Urinary bladder (tissue), 4 donors: ENCODE data around the gene LRRC1. TPM values are rescaled to one million over a fixed set of nuclear protein-coding genes. Genes with fewer than 3 reads are reported as not detected.

Experiments used
- DNase-seq: peaks from one replicate; pipeline ENCODE4 v3.0.0-alpha.2; 2015; ENCODE audit errors: extremely low spot score
- H3K27ac ChIP-seq: one replicate; pipeline ENCODE4 v1.5.1; 2013; ENCODE audit warnings: low read depth, mild to moderate bottlenecking, moderate library complexity
- H3K36me3 ChIP-seq: one replicate; pipeline ENCODE4 v1.6.1; 2013; ENCODE audit warnings: mild to moderate bottlenecking, moderate library complexity; ENCODE audit not compliant: insufficient read depth
- H3K4me1 ChIP-seq: one replicate; pipeline ENCODE4 v1.6.1; 2013; ENCODE audit warnings: mild to moderate bottlenecking, moderate library complexity; ENCODE audit not compliant: insufficient read depth
- H3K4me3 ChIP-seq: one replicate; pipeline ENCODE4 v1.5.1; 2013; ENCODE audit warnings: low read depth, low read length
- WGBS: extraction: QIAGEN DNeasy Blood & Tissue Kit; methylation state at CpG from one replicate; pipeline ENCODE4 v1.1.7; 2013; 5-methylcytosine and 5-hydroxymethylcytosine counted together
- polyA plus RNA-seq: library from polyadenylated mRNA; stranded (reverse); fragments of 200-250 nt; gene quantifications from one replicate; pipeline ENCODE4 v1.2.3, GENCODE V29; 2013
- total RNA-seq: library from RNA; depleted of rRNA; stranded (reverse); fragments of >200 nt; gene quantifications from one replicate; pipeline ENCODE4 v1.2.3, GENCODE V29; 2014
- donor health status: healthy with polysubstance abuse.
- donor health status: healthy.

The LRRC1 gene
- total and polyA plus RNA-seq, 2 donors, result 8.3 to 22.7 TPM

DNA sequence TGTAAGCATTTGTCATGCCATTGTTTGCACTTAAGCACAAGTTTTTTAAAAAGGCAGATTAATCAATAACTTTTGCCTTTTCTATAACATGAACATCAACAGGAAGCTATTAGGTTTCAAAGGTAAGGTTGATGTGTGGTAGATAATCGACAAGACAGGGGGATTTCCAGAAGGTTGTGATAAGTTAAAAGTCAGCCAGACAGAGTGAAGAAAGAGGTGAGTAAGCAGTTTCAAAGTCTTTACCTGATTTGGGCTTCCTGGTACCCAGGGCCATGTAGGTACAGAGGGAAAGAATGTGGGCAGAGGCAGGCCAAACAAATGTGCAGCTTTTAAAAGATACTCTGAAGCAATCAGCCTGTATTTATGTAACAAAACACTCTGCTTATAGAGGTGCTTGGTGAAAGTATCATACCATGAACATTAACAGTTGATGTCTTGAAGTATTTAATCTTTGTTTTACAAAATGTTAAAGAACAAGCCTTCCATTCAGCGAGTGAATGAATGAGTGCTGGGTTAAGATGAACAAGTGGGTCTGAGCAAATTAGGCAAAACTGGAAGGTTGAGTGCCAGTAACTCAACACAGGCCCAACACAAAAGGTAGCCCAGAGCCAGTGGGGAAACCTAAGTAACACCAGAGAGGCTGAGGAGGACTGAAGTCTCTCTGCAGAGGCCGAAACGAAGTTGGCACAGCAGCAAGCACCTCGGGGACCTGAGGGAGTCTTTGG, 60.2 kb downstream of the LRRC1 start:
- Histone ChIP-seq H3K4me3 (no peak overlapping the region), H3K27ac (no peak overlapping the region), H3K4me1 (no peaks in the 10 kb centered on the region), H3K36me3 (no peaks in the 10 kb centered on the region)
- DNase-seq, result no peak
- 84% methylated on average over 5 of the region's 5 CpGs for WGBS

DNA sequence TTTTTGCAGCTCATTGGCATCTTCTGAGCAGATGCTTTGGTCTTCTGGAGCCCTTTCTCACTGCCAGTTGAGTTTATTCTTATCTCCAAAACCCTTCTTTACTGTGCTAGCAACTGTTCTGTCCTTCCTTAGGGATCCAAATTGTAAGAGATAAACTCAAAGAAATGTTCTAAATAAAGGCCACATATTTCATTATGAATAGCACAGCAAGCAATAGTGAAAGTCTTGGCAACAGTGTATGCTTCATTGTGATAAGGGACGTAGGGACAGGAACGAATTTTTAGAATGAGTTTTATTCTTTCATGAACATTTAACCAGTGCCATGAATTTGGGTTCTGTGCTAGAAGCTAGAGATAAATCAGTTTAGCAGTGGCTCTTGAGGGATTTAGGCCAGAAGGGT, 61.1 kb downstream of the LRRC1 start:
- no peaks in the 10 kb centered on the region for H3K36me3 ChIP-seq
- H3K4me1 ChIP-seq, result no peaks in the 10 kb centered on the region
- H3K4me3 ChIP-seq, result no peak overlapping the region
- WGBS, result 52% methylated on average over 2 of the region's 2 CpGs
- no peak for DNase-seq
- H3K27ac ChIP-seq, result no peak overlapping the region

GRCh38 chr6:53857318-53858094, 62.7 kb downstream of the LRRC1 start:
- H3K4me1 ChIP-seq, result no peaks in the 10 kb centered on the region
- H3K36me3 ChIP-seq, result no peaks in the 10 kb centered on the region
- H3K4me3 ChIP-seq, result no peak overlapping the region
- WGBS, result 76% methylated on average over 8 of the region's 8 CpGs
- DNase-seq, result no peak
- H3K27ac ChIP-seq, result no peak overlapping the region

DNA sequence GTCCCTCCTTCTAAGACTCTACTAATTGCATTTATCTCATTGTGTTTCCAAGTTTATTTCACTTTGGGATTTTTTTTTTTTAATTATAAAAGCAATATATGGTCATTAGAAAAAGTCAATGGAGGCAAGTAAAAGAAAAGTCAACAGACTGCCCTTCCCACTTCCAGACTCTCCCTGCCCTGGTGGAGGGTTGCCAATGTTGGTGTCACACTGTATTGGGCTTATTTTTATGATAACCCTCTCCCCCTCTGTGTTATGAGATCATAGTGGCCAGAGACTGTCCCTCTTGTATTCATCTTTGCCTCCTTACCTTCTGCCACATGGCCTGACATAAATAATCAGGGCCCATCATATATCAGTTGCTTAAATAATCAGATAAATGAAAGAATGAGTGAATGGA, 63.4 kb downstream of the LRRC1 start:
- H3K4me1 ChIP-seq, result no peaks in the 10 kb centered on the region
- no peaks in the 10 kb centered on the region for H3K36me3 ChIP-seq
- no peak overlapping the region for H3K27ac ChIP-seq
- H3K4me3 ChIP-seq, result no peak overlapping the region
- DNase-seq, result no peak

DNA sequence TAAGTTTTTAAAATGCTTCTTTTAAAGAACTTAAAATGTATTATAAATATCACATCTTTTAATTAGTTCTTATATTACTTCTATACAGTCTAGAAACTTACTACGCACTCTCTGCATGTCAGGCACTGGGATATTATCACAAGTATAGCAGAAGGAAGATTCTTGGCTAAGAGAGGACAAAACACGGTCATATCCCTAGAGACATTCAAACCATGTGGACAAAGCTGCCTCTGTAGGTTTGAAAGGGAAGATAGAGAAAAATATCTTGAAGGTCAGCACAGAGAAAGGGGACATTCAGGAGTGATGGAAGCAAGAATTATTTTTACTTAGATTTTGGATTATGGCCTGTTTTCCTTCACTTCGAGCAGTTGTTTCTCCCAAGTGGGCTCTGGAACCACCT, 64.1 kb downstream of the LRRC1 start:
- no peaks in the 10 kb centered on the region for H3K4me1 ChIP-seq
- no peak overlapping the region for H3K4me3 ChIP-seq
- WGBS, result 67% methylated on average over 3 of the region's 3 CpGs
- no peak for DNase-seq
- H3K36me3 ChIP-seq, result no peaks in the 10 kb centered on the region
- H3K27ac ChIP-seq, result no peak overlapping the region

- Histone ChIP-seq H3K36me3 (no peaks in the 10 kb centered on the region), H3K27ac (no peak overlapping the region), H3K4me3 (no peak overlapping the region), H3K4me1 (no peaks in the 10 kb centered on the region)
- DNase-seq, result no peak
- 96% methylated on average over 2 of the region's 2 CpGs for WGBS
Measured at GRCh38 chr6:53860511-53860910, 65.7 kb downstream of the LRRC1 start.

DNA sequence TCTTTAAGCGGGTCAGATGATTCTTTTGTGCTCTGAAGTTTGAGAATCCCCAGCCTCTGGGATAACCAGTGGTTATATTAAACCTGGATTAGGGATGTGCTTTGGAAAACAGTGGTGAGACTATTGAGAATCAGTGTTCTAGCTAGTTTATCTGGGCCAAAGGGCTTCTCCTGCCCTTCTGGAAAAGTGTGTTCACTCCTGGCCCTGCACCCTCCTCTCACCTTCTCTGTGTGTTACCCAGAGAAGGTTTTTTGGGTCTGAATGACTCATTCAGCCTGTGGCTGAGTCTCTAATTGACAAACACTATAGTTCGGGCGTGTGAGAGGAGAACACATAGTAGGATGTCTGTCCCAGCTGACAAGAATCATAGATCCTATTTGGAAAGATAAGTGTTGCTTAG, 66.7 kb downstream of the LRRC1 start:
- no peak for DNase-seq
- Histone ChIP-seq H3K4me3 (no peak overlapping the region), H3K4me1 (no peaks in the 10 kb centered on the region), H3K27ac (no peak overlapping the region), H3K36me3 (no peaks in the 10 kb centered on the region)
- WGBS, result 90% methylated on average over 3 of the region's 3 CpGs

DNA sequence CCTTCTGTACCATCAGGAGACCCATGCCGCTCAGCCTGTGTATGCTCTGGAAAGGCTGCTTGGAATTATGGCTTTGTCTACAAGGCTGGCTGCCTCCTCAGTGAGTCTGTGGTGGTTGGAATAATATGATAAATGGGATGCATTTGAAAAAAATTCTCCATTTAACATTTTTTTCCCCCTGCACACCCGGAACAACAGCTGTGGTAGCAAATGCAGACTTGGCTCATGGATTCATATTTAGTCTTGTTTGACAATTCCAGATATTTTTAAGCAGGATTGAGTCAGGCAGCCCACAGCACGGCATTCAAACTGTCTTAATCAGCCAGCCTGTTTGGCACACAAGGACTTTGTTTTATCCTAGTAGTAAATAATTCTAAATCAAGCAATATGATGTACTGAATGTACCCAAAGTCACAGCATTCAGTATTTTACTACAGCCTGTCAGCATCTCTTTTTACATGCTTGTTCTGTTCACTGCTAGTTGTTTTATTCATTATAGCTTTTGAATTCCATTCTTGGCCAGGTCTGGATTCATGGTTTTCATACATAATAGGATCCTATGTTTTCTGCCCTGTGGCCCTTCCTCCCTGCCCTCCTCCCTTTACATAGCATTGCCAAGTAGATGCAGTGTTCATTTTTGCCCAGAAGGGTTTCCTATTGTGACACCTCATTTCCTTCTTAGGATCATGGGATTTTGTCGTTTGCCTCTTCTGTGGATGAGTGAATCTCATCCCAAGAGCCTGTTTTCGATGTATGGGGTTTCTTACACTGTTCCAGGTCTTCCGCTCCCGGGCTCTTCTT, 68.1 kb downstream of the LRRC1 start:
- no peaks in the 10 kb centered on the region for H3K4me1 ChIP-seq
- peak; percentile 23 for DNase-seq
- H3K27ac ChIP-seq, result peak overlapping the region; percentile 6
- no peak overlapping the region for H3K4me3 ChIP-seq
- 51% methylated on average over 7 of the region's 7 CpGs for WGBS
- H3K36me3 ChIP-seq, result no peaks in the 10 kb centered on the region

- Histone ChIP-seq H3K36me3 (no peaks in the 10 kb centered on the region), H3K27ac (no peak overlapping the region), H3K4me3 (no peak overlapping the region), H3K4me1 (no peaks in the 10 kb centered on the region)
- 96% methylated on average over 5 of the region's 5 CpGs for WGBS
- DNase-seq, result no peak
Measured at GRCh38 chr6:53864781-53865180, 70.0 kb downstream of the LRRC1 start.

DNA sequence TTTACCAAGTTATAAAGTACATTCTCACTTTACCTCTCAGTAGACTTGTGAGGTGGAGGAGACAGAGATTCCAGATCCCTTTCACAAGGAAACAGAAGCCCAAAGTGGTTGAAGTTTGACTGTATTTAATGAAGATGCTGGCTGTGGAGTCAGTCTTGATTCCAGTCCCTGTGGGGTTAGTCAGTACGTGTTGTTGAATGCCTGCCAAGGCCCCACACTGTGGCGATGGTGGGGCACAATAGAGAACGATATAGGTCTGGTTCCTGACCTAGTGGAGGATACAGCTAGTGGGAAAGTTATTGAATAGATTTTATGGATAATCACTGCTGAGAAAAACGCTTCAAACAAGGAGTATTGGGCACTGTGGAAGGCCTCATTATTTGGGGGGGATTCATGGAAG, 71.4 kb downstream of the LRRC1 start:
- 75% methylated on average over 4 of the region's 4 CpGs for WGBS
- Histone ChIP-seq H3K27ac (no peak overlapping the region), H3K4me3 (no peak overlapping the region), H3K4me1 (no peaks in the 10 kb centered on the region), H3K36me3 (no peaks in the 10 kb centered on the region)
- no peak for DNase-seq

DNA sequence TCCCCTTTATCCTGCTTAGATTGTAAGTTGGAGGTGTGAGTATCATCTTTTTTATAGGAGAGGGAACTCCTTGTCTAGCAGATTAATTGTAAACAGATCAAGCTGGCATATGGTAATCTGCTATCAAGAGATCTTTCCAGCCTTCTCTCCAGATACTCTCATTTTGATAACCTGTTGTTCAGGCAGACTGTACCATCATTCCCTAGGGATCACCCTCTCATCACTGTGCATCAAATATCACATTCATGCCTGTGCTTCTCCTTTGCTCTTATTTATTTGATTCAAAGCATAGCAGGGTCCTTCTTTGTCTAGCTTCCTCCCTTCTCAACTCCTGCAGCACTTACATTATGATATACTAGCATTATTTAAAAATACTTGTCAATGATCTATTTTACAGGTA, 73.8 kb downstream of the LRRC1 start:
- H3K36me3 ChIP-seq, result no peaks in the 10 kb centered on the region
- no peak overlapping the region for H3K27ac ChIP-seq
- DNase-seq, result no peak
- no peaks in the 10 kb centered on the region for H3K4me1 ChIP-seq
- no peak overlapping the region for H3K4me3 ChIP-seq

GRCh38 chr6:53869964-53870363, 75.2 kb downstream of the LRRC1 start:
- Histone ChIP-seq H3K27ac (no peak overlapping the region), H3K4me1 (no peaks in the 10 kb centered on the region), H3K4me3 (no peak overlapping the region), H3K36me3 (no peaks in the 10 kb centered on the region)
- DNase-seq, result no peak
- 61% methylated on average over 6 of the region's 6 CpGs for WGBS

DNA sequence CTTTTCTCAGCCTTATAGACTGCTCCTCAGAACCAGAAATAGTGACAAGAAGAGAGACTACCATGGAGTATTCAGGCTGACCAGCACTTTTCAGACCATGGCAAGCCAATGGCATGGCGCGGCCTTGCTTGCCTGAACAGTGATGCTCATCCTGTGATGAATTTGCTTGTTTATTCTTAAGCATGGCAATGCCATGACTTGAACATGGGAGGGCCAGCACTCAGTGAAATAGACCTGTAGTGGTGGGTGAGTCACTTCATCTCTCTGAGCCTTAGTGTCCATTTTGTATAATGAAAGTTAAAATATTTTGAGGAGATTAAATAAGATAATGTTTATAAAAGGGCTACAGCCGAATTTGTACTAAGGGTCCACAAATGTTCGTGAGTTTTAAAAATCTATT, 79.1 kb downstream of the LRRC1 start:
- WGBS, result 92% methylated on average over 4 of the region's 4 CpGs
- no peak overlapping the region for H3K27ac ChIP-seq
- H3K4me1 ChIP-seq, result no peaks in the 10 kb centered on the region
- no peak overlapping the region for H3K4me3 ChIP-seq
- no peak for DNase-seq
- no peaks in the 10 kb centered on the region for H3K36me3 ChIP-seq

GRCh38 chr6:53874964-53875363, 80.2 kb downstream of the LRRC1 start:
- H3K36me3 ChIP-seq, result no peaks in the 10 kb centered on the region
- H3K27ac ChIP-seq, result no peak overlapping the region
- no peak overlapping the region for H3K4me3 ChIP-seq
- WGBS, result 98% methylated on average over 2 of the region's 2 CpGs
- no peaks in the 10 kb centered on the region for H3K4me1 ChIP-seq
- no peak for DNase-seq
